ENCODE results near the gene OR1Q1. TPM values are rescaled to one million over a fixed set of nuclear protein-coding genes. Genes with fewer than 3 reads are reported as not detected.
"Not testable (repeated sequence)": the region's sequence is repeated elsewhere in the genome, so short reads cannot be mapped to it uniquely, and the experiment has no call there.

The OR1Q1 gene
- total and polyA plus RNA-seq, 12 donors, result not detected

DNA sequence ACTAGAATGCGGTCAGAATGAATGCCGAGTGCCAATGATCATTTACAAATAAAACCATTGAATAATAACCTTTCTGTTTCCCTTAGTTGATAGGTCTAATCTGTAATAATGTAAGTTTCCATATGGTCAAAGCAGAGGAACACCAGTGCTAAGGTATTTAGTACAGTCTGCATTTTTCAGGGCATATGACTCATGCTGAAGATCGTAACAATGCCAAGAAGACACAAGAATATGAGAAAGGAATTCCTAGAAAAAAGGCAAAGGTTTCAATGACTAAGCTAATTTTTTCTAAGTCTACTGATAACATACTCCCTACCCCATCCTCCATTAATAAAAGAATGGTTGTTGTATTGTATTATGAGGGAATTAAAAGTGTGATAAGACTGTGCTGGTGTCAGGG is 34.2 kb upstream of the OR1Q1 start:
- Histone ChIP-seq H3K36me3 (no peaks in the 10 kb centered on the region), H3K27ac (no peak overlapping the region), H3K9me3 (peaks cover 0 to 10% (median 3%) of the 10 kb centered on the region in 11 donors), H3K4me1 (no peaks in the 10 kb centered on the region), H3K4me3 (no peak overlapping the region), H3K27me3 (no peaks in the 10 kb centered on the region)
- intact Hi-C loops (cut with DNase I), result no loop called here
- TF ChIP-seq, protein P1, sequence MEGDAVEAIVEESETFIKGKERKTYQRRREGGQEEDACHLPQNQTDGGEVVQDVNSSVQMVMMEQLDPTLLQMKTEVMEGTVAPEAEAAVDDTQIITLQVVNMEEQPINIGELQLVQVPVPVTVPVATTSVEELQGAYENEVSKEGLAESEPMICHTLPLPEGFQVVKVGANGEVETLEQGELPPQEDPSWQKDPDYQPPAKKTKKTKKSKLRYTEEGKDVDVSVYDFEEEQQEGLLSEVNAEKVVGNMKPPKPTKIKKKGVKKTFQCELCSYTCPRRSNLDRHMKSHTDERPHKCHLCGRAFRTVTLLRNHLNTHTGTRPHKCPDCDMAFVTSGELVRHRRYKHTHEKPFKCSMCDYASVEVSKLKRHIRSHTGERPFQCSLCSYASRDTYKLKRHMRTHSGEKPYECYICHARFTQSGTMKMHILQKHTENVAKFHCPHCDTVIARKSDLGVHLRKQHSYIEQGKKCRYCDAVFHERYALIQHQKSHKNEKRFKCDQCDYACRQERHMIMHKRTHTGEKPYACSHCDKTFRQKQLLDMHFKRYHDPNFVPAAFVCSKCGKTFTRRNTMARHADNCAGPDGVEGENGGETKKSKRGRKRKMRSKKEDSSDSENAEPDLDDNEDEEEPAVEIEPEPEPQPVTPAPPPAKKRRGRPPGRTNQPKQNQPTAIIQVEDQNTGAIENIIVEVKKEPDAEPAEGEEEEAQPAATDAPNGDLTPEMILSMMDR (IDR thresholded peaks at IDR 0.05), result no peak
- WGBS, 2 donors, result 80 to 82% methylated on average over 3 of the region's 3 CpGs
- DNase-seq, result no peak
- ATAC-seq, result no peak

DNA sequence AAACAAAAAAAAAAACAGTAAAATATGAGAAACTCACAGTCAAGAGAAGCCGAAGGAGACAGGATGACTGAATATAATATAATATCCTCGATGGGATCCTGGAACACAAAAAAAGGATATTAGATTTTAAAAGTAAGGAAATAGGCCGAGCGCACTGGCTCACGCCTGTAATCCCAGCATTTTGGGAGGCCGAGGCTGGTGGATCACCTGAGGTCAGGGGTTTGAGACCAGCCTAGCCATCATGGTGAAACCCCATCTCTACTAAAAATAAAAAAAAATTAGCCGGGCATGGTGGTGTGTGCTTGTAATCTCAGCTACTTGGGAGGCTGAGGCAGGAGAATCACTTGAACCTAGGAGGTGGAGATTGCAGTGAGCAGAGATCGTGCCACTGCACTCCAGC is 31.3 kb upstream of the OR1Q1 start, which contains the start of gene OR1L8:
Gene OR1L8 (minus strand): TSS at position 101 of the 400 bp plus-strand sequence. CDS start 14,907 bp downstream, outside the sequence.
- ATAC-seq; H3K27ac ChIP-seq; H3K27me3 ChIP-seq; DNase-seq; H3K4me1 ChIP-seq; H3K4me3 ChIP-seq; intact Hi-C loops (cut with DNase I); H3K36me3 ChIP-seq; H3K9me3 ChIP-seq: not testable (repeated sequence)
- 86 to 90% methylated on average over 8 of the region's 8 CpGs for WGBS, 2 donors

DNA sequence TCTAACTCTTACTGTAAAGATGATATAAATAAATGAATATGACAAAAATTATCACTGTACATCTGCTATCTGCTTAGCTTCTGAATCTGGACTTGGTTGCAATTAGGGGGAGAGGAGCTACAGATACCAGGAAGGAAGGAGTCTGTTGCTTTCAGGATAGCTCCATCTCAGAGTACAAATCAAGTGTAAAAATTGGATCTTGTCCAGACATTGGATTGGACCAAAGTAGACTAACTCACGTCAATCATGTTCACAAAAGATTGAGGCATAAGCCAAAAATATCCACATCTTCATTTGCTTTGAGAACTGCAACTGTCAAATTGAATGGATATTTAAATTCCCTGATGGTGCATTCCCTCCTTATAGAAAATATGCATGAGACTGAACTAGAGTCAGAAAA is 8.8 kb upstream of the OR1Q1 start:
- TF ChIP-seq, protein P1 (IDR thresholded peaks at IDR 0.05), result no peak
- H3K4me1 ChIP-seq, result no peaks in the 10 kb centered on the region
- ATAC-seq (no peak), DNase-seq (no peak)
- no peaks in the 10 kb centered on the region for H3K36me3 ChIP-seq
- peaks cover 0 to 12% (median 0%) of the 10 kb centered on the region in 11 donors for H3K9me3 ChIP-seq
- H3K27me3 ChIP-seq, result peaks cover 0 to 3% (median 0%) of the 10 kb centered on the region in 7 donors
- no peak overlapping the region for H3K4me3 ChIP-seq
- intact Hi-C loops (cut with DNase I), result no loop called here
- H3K27ac ChIP-seq, result no peak overlapping the region
- WGBS, 2 donors, result 17 to 24% methylated on average over 1 of the region's 1 CpG

DNA sequence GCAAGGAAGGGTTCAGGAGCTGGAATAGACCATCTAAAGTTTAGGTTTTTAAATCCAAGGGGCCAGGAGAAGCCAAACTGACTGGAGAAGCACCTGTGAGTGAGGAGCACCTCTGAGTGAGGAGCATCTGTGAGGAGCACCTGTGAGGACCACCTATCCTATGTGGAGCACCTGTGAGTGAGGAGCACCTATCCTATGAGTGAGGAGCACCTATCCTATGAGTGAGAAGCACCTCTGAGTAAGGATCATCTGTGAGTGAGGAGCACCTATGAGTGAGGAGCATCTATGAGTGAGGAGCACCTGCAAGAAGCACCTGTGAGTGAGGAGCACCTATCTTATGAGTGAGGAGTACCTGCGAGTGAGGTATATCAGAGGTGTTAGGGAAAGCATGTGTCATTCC is 8.0 kb upstream of the OR1Q1 start:
- no peak for ATAC-seq
- DNase-seq, result no peak
- Histone ChIP-seq H3K4me1 (no peaks in the 10 kb centered on the region), H3K9me3 (peaks cover 0 to 11% (median 0%) of the 10 kb centered on the region in 11 donors), H3K27me3 (peaks cover 0 to 3% (median 0%) of the 10 kb centered on the region in 7 donors), H3K36me3 (no peaks in the 10 kb centered on the region), H3K4me3 (no peak overlapping the region), H3K27ac (no peak overlapping the region)
- WGBS, 2 donors, result 71 to 85% methylated on average over 1 of the region's 1 CpG
- TF ChIP-seq, protein P1 (IDR thresholded peaks at IDR 0.05), result no peak
- intact Hi-C loops (cut with DNase I), result no loop called here

DNA sequence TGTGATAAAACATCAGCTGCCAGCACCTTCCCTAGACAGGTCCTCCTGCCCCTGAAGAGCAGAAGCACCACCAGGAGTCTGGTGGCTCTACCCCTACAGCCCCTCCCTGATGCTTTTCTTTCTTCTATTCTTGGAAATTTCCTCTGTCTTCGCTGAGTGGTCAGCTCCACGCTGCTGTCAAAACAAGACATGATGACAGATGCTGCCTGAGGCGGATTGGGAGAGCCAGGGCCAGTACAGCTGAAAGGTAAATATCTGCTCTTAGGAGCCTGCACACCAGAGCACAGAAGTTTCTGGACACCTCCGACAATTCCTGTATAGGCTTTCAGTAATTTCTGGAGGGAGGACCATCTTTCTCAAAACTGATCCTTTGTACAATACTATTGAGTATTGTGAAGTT is 4.7 kb upstream of the OR1Q1 start:
- WGBS, 2 donors, result 44 to 47% methylated on average over 4 of the region's 4 CpGs
- DNase-seq, result no peak

More for the DNA sequence above, 4.7 kb upstream of the OR1Q1 start:
- TF ChIP-seq, protein P1 (IDR thresholded peaks at IDR 0.05), result no peak
- H3K36me3 ChIP-seq, result no peaks in the 10 kb centered on the region
- no peak overlapping the region for H3K4me3 ChIP-seq
- no peak for ATAC-seq
- no peak overlapping the region for H3K27ac ChIP-seq
- no peaks in the 10 kb centered on the region for H3K9me3 ChIP-seq
- no peaks in the 10 kb centered on the region for H3K4me1 ChIP-seq
- H3K27me3 ChIP-seq, result peaks cover 0 to 3% (median 0%) of the 10 kb centered on the region in 7 donors
- intact Hi-C loops (cut with DNase I), result no loop called here
